Right kidney (tissue), 1 donor: ENCODE measurements around the gene KDM5A.
A peak's percentile ranks its signal among the peaks of the same experiment; 100 is the strongest.

Experiments
- DNase-seq: peaks from one replicate; pipeline ENCODE4 v3.0.0-alpha.2; 2016

The KDM5A gene

GRCh38 chr12:272942-273341, 116.2 kb downstream of the KDM5A start:
- DNase-seq: no peak

GRCh38 chr12:271161-271560, 118.0 kb downstream of the KDM5A start:
- DNase-seq: no peak

GRCh38 chr12:269191-269590, 119.9 kb downstream of the KDM5A start:
- no peak for DNase-seq

- no peak for DNase-seq
Measured at GRCh38 chr12:268483-268840, 120.7 kb downstream of the KDM5A start.

GRCh38 chr12:267581-268482, 121.3 kb downstream of the KDM5A start:
- no peak for DNase-seq

- no peak for DNase-seq
Measured at GRCh38 chr12:265096-265495, 124.0 kb downstream of the KDM5A start.

GRCh38 chr12:264269-264668, 124.9 kb downstream of the KDM5A start:
- DNase-seq: no peak

GRCh38 chr12:263574-263973, 125.5 kb downstream of the KDM5A start:
- peak; percentile 22 for DNase-seq

- peak; percentile 60 for DNase-seq
Measured at GRCh38 chr12:262817-263216, 126.3 kb downstream of the KDM5A start, which contains the start of gene SLC6A13. TSS of gene SLC6A13 (minus strand) at chr12:262836. CDS start at chr12:260052, 2,784 bp downstream.

- no peak for DNase-seq
Measured at GRCh38 chr12:262113-262512, 127.0 kb downstream of the KDM5A start.

GRCh38 chr12:257521-258321, 131.4 kb downstream of the KDM5A start:
- DNase-seq: no peak

GRCh38 chr12:256958-257357, 132.2 kb downstream of the KDM5A start:
- DNase-seq: no peak

- no peak for DNase-seq
Measured at GRCh38 chr12:256225-256624, 132.9 kb downstream of the KDM5A start.

GRCh38 chr12:254912-255311, 134.2 kb downstream of the KDM5A start:
- no peak for DNase-seq

- DNase-seq: no peak
Measured at GRCh38 chr12:254039-254438, 135.1 kb downstream of the KDM5A start.

GRCh38 chr12:253116-253831, 135.8 kb downstream of the KDM5A start:
- no peak for DNase-seq

GRCh38 chr12:252636-253035, 136.5 kb downstream of the KDM5A start:
- DNase-seq: peak; percentile 44

GRCh38 chr12:247271-247670, 141.8 kb downstream of the KDM5A start:
- DNase-seq: no peak

- no peak for DNase-seq
Measured at GRCh38 chr12:243381-243780, 145.7 kb downstream of the KDM5A start.

- no peak for DNase-seq
Measured at GRCh38 chr12:242496-242895, 146.6 kb downstream of the KDM5A start.

- DNase-seq: no peak
Measured at GRCh38 chr12:241266-241665, 147.9 kb downstream of the KDM5A start.

GRCh38 chr12:240566-240965, 148.6 kb downstream of the KDM5A start:
- DNase-seq: no peak
